Smooth muscle cell (in vitro differentiated cells): Measurements from ENCODE around the gene LTBP3. TPM values are rescaled to one million over a fixed set of nuclear protein-coding genes. Genes with fewer than 3 reads are reported as not detected.
"Not testable (repeated sequence)": the region's sequence is repeated elsewhere in the genome, so short reads cannot be mapped to it uniquely, and the experiment has no call there.

Experiments
- DNase-seq: peaks from one replicate; lab custom pipeline; 2025; ENCODE audit not compliant: unreplicated experiment; lab: John Stamatoyannopoulos, UW
- H2AFZ ChIP-seq: fragments of 200-600 bp; sonication (generic); 2 replicates; pipeline ENCODE4 v1.6.0; 2016; ENCODE audit warnings: antibody characterized with exemption, low read depth, mild to moderate bottlenecking
- H3F3A ChIP-seq: fragments of 200-600 bp; sonication (generic); 2 replicates; pipeline ENCODE4 v1.6.0; 2017; ENCODE audit warnings: antibody characterized with exemption, low read depth
- H3K27ac ChIP-seq: fragments of 200-600 bp; sonication (generic); 2 replicates; pipeline ENCODE4 v1.5.1; 2016; ENCODE audit warnings: low read depth, mild to moderate bottlenecking
- H3K27me3 ChIP-seq: fragments of 200-600 bp; sonication (generic); 2 replicates; pipeline ENCODE4 v1.6.1; 2016; ENCODE audit warnings: low read depth, mild to moderate bottlenecking
- H3K36me3 ChIP-seq: fragments of 200-600 bp; sonication (generic); 2 replicates; pipeline ENCODE4 v1.5.1; 2016; ENCODE audit warnings: low read depth
- H3K4me1 ChIP-seq: fragments of 200-600 bp; sonication (generic); 2 replicates; pipeline ENCODE4 v1.5.1; 2016; ENCODE audit warnings: low read depth
- H3K4me2 ChIP-seq: fragments of 200-600 bp; sonication (generic); 2 replicates; pipeline ENCODE4 v1.6.0; 2016; ENCODE audit warnings: mild to moderate bottlenecking
- H3K4me3 ChIP-seq: fragments of 200-600 bp; sonication (generic); 2 replicates; pipeline ENCODE4 v1.5.1; 2016; ENCODE audit warnings: mild to moderate bottlenecking
- H3K79me2 ChIP-seq: fragments of 200-600 bp; sonication (generic); 2 replicates; pipeline ENCODE4 v1.6.0; 2016; ENCODE audit warnings: low read depth, mild to moderate bottlenecking
- H3K9ac ChIP-seq: fragments of 200-600 bp; sonication (generic); 2 replicates; pipeline ENCODE4 v1.6.0; 2016; ENCODE audit warnings: low read depth
- H3K9me3 ChIP-seq: fragments of 200-600 bp; sonication (generic); replicated peaks from 2 replicates; pipeline ENCODE4 v1.5.1; 2016; ENCODE audit warnings: low read depth
- H4K20me1 ChIP-seq: fragments of 200-600 bp; sonication (generic); 2 replicates; pipeline ENCODE4 v1.6.0; 2016; ENCODE audit warnings: low read depth
- WGBS: methylation state at CpG from one replicate; pipeline ENCODE4 v1.1.7; 2016; ENCODE audit warnings: low lambda C conversion rate; 5-methylcytosine and 5-hydroxymethylcytosine counted together
- polyA plus RNA-seq: library from polyadenylated mRNA; unstranded; fragments of >200 nt; fragmentation: Nextera tagmentation; extraction: Ambion mirVana; gene quantifications from 2 replicates; pipeline ENCODE4 v1.2.1, GENCODE V29; 2016
- total RNA-seq: library from RNA; depleted of rRNA; stranded (reverse); fragments of >200 nt; gene quantifications from 2 replicates; pipeline ENCODE4 v1.2.3, GENCODE V29; 2014
- TF ChIP-seq, protein P1 (sequence below): fragments of 200-600 bp; sonication (generic); IDR thresholded peaks from 2 replicates; pipeline ENCODE4 v1.5.1; 2017; ENCODE audit warnings: borderline replicate concordance, mild to moderate bottlenecking, antibody characterized with exemption; ENCODE audit not compliant: insufficient read depth, poor library complexity, severe bottlenecking

Gene LTBP3
- total and polyA plus RNA-seq, 2 experiments from 2014 or later, result 33.6 to 46.4 TPM

DNA sequence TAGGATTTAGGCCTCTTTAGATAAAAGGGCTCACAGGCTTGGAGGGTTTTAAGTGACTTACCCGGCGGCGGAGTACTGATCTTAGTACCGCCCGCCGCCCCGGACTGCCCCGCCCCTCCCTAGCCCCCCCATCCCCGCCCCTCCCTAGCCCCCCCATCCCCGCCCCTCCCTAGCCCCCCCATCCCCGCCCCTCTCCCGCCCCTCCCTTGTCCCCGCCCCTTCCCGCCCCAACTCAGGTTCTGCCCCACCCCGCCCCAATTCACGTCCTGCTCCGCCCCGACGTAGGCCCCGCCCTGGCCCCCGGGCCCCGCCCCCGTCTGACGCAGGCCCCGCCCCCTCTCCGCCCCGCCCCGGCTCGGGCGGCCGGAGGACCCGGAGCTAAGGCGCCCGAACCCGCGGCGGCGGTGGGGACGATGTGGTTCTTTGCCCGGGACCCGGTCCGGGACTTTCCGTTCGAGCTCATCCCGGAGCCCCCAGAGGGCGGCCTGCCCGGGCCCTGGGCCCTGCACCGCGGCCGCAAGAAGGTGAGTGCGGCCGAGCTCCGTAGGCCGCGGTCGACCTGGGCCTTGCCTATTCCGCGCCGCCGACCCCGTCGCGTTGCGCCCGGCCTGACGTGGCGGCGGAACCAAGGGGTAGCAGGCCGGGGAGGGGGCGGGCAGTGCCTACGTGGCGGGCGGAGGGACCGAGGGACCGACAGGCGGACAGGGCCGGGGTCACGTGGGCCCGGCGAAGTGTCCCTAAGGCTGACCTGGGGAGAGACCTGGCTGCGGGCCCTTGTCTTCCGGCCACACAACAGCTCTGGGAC lies 33.2 kb downstream of the LTBP3 start, which contains the start of gene SCYL1:
Gene SCYL1 (plus strand): TSS at position 343 of the 805 bp plus-strand sequence. CDS start 71 bp downstream, at position 414.
- H3K4me2 ChIP-seq, result peak within 1 kb of the TSS; percentile 100
- H3F3A ChIP-seq, result peaks cover 30% of the 10 kb centered on the region
- H4K20me1 ChIP-seq, result peaks cover 52% of the 10 kb centered on the region
- TF ChIP-seq, protein P1, sequence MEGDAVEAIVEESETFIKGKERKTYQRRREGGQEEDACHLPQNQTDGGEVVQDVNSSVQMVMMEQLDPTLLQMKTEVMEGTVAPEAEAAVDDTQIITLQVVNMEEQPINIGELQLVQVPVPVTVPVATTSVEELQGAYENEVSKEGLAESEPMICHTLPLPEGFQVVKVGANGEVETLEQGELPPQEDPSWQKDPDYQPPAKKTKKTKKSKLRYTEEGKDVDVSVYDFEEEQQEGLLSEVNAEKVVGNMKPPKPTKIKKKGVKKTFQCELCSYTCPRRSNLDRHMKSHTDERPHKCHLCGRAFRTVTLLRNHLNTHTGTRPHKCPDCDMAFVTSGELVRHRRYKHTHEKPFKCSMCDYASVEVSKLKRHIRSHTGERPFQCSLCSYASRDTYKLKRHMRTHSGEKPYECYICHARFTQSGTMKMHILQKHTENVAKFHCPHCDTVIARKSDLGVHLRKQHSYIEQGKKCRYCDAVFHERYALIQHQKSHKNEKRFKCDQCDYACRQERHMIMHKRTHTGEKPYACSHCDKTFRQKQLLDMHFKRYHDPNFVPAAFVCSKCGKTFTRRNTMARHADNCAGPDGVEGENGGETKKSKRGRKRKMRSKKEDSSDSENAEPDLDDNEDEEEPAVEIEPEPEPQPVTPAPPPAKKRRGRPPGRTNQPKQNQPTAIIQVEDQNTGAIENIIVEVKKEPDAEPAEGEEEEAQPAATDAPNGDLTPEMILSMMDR, result no peak
- H3K27ac ChIP-seq, result peak within 1 kb of the TSS; percentile 96
- no peaks in the 10 kb centered on the region for H3K36me3 ChIP-seq
- H3K4me1 ChIP-seq, result peaks cover 34% of the 10 kb centered on the region
- H3K79me2 ChIP-seq, result peaks cover 40% of the 10 kb centered on the region
- WGBS, result 3% methylated on average over 19 of the region's 82 CpGs
- peak within 1 kb of the TSS; percentile 100 for H3K9ac ChIP-seq
- H3K27me3 ChIP-seq, result no peaks in the 10 kb centered on the region
- no peaks in the 10 kb centered on the region for H3K9me3 ChIP-seq
- H3K4me3 ChIP-seq, result peak within 1 kb of the TSS; percentile 100
- DNase-seq, result peak; percentile 68
- peak within 1 kb of the TSS; percentile 72 for H2AFZ ChIP-seq

DNA sequence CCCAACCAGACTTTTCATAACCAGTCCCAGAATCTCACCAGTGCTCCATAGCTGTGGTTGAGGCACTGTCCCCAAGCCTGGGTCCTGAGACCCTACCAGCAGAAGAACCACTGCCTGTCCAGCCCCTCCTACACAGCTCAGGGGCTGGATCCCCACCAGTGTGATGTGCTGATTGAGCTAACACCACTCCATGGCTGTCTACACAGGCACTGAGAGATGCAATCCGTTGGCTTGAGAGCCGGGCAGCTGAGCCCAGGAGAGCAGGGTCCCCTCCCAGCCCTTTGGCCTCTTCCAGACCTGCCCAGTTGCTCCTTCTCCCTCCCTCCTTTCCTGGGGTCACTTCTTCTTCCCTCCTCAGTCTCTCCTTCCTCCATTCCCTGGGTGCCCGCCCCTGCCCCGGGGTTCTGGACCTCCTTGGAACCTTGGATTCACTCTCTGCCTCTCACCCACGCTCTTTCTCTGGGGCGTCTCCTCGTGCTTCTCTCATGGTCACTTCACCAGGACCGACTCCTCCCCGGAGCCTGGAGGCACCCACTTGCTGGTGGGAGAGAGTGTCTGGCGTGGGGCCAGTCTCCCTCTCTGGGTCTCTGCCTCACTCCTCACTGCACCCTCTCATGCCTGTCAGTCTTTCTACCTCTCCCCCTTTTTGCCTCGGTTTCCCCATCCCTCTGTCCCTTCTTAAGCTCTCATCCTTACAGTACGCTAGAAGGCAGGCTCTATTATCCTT lies 34.0 kb downstream of the LTBP3 start:
- Histone ChIP-seq H3K4me1 (peaks cover 34% of the 10 kb centered on the region), H2AFZ (no peak overlapping the region), H3F3A (peaks cover 30% of the 10 kb centered on the region), H3K36me3 (no peaks in the 10 kb centered on the region), H3K79me2 (peaks cover 40% of the 10 kb centered on the region), H3K4me3 (peak overlapping the region; percentile 27), H3K9me3 (no peaks in the 10 kb centered on the region), H3K4me2 (peak overlapping the region; percentile 77), H3K27me3 (no peaks in the 10 kb centered on the region), H3K9ac (no peak overlapping the region), H3K27ac (peak overlapping the region; percentile 48), H4K20me1 (peaks cover 44% of the 10 kb centered on the region)
- DNase-seq, result peak; percentile 43
- WGBS, result 29% methylated on average over 12 of the region's 12 CpGs
- TF ChIP-seq, protein P1, result no peak

DNA sequence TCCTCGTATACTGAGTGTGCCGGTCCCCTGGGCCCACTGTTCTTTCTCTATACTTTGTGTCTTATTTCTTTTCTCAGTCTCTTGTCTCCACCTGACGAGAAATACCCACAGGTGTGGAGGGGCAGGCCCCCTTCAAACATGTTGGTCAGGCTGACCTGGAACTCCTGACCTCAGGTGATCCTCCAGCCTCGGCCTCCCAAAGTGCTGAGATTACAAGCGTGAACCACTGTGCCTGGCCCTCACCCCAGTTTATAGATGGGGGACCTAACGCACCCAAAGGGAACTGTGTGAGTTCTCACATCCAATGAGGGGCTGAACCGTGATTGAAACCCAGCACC lies 34.6 kb downstream of the LTBP3 start:
- Histone ChIP-seq H4K20me1 (peaks cover 39% of the 10 kb centered on the region), H3K4me2 (peak overlapping the region; percentile 77), H3K4me1 (peaks cover 34% of the 10 kb centered on the region), H3K4me3 (peak overlapping the region; percentile 18), H3K27ac (peak overlapping the region; percentile 48), H3F3A (peaks cover 30% of the 10 kb centered on the region), H3K79me2 (peaks cover 35% of the 10 kb centered on the region)
- not testable (repeated sequence) for H3K27me3 ChIP-seq, DNase-seq, H2AFZ ChIP-seq, H3K9ac ChIP-seq, H3K9me3 ChIP-seq, H3K36me3 ChIP-seq
- WGBS, result 73% methylated on average over 7 of the region's 7 CpGs

DNA sequence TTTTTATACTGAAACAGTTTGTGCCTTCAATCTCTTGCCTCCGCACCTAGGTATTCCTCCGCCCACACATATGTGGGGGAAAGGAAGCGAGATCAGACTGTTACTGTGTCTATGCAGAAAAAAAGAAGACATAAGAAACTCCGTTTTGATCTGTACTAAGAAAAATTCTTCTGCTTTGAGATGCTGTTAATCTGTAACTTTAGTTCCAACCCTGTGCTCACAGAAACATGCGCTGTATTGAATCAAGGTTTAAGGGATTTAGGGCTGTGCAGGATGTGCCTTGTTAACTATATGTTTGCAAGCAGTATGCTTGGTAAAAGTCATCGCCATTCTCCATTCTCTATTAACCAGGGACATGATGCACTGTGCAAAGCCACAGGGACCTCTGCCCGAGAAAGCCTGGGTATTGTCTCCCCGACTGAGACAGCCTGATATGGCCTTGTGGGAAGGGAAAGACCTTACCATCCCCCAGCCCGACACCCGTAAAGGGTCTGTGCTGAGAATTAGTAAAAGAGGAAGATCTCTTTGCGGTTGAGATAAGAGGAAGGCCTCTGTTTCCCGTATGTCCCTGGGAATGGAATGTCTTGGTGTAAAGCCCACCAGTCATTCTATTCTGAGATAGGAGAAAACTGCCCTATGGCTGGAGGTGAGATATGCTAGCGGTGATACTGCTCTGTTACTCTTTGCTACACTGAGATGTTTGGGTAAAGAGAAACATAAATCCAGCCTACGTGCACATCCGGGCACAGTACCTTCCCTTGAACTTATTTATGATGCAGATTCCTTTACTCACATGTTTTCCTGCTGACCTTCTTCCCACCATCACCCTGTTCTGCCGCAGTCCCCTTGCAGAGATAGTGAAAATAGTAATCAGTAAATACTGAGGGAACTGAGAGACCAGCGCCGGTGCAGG lies 35.2 kb downstream of the LTBP3 start:
- Histone ChIP-seq H4K20me1 (peaks cover 32% of the 10 kb centered on the region), H3K27ac (peak overlapping the region; percentile 48), H3K4me2 (peak overlapping the region; percentile 77), H3F3A (peaks cover 30% of the 10 kb centered on the region), H3K79me2 (peaks cover 29% of the 10 kb centered on the region), H3K4me1 (peaks cover 34% of the 10 kb centered on the region), H3K4me3 (peak overlapping the region; percentile 36)
- WGBS, result 18% methylated on average over 18 of the region's 18 CpGs
- H3K36me3 ChIP-seq, DNase-seq, H2AFZ ChIP-seq, H3K9ac ChIP-seq, H3K27me3 ChIP-seq, H3K9me3 ChIP-seq: not testable (repeated sequence)

DNA sequence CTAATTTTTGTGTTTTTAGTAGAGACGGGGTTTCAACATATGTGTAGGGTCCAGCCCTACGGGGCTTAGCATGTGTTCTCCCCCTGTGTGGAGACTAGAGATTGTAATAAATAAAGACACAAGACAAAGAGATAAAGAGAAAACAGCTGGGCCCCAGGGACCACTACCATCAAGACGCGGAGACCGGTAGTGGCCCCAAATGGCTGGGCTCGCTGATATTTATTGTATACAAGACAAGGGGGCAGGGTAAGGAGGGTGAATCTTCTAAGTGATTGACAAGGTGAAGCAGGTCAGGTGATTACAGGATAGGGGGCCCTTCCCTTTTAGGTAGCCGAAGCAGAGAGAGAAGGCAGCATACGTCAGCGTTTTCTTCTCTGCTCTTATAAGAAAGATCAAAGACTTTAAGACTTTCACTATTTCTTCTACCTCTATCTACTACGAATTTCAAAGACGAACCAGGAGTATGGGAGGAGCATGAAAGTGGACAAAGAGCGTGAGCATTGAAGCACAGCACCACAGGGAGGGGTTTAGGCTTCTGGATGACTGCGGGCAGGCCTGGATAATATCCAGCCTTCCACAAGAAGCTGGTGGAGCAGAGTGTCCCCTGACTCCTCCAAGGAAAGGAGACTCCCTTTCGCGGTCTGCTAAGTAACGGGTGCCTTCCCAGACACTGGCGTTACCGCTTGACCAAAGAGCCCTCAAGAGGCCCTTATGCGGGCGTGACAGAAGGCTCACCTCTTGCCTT lies 36.2 kb downstream of the LTBP3 start:
- Histone ChIP-seq H3K4me3 (peak overlapping the region; percentile 36), H3K4me1 (peaks cover 34% of the 10 kb centered on the region), H3K27ac (peak overlapping the region; percentile 48), H4K20me1 (peaks cover 22% of the 10 kb centered on the region), H3F3A (peaks cover 30% of the 10 kb centered on the region), H3K4me2 (peak overlapping the region; percentile 77), H3K79me2 (peaks cover 20% of the 10 kb centered on the region)
- not testable (repeated sequence) for H2AFZ ChIP-seq, H3K9ac ChIP-seq, H3K9me3 ChIP-seq, DNase-seq, H3K36me3 ChIP-seq, H3K27me3 ChIP-seq
- 31% methylated on average over 20 of the region's 20 CpGs for WGBS
